ENCODE results near the gene RASA4B.
"Not testable (repeated sequence)": the region's sequence is repeated elsewhere in the genome, so short reads cannot be mapped to it uniquely, and the experiment has no call there.

The RASA4B gene

DNA sequence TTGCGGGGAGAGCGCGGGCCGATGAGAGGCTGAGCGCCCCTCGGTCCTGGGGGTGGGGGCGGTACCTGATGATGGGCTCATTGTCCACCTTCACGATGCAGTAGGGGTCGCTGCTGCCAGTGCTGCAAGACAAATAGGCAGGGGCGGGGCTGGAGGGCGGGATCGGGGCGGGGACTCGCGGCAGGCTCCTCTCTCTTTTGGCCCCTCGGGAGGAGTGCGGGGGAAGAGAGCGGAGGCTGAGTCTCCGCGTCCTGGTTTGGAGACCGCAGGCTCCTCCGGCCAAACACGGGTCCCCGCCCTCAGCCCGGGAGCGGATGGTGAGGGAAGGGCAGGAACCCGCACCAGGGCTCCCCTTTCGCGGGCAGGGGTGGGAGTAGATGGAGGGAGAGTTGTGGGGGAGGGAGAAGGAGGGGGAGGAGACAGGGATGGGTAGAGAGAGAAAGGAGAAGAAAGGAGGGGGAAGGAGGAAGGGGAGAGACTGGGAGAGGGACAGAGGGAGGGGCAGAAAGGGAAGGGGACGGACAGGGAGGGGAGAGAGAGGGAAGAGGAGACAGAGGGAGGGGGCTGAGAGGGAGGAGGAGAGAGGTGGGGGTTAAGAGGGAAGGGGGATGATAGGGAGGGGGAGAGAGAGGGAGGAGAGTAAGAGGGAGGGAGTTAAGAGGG lies 5.6 kb downstream of the RASA4B start:
- not testable (repeated sequence) for H3K27me3 ChIP-seq (ENCODE audit: control insufficient read depth, insufficient read depth, low read length, poor library complexity, severe bottlenecking); H3K27ac ChIP-seq (ENCODE audit: insufficient read depth, low read depth, low read length, poor library complexity, severe bottlenecking); H3K36me3 ChIP-seq (ENCODE audit: control insufficient read depth, insufficient read depth, low read length); H3K4me1 ChIP-seq (ENCODE audit: control insufficient read depth, insufficient read depth, low read length); H3K9me3 ChIP-seq (ENCODE audit: control insufficient read depth, low read length); H3K4me3 ChIP-seq (ENCODE audit: insufficient read depth, low read depth, low read length)
- no CpG with 5 or more reads among the region's 30 CpGs for WGBS, 2 experiments

DNA sequence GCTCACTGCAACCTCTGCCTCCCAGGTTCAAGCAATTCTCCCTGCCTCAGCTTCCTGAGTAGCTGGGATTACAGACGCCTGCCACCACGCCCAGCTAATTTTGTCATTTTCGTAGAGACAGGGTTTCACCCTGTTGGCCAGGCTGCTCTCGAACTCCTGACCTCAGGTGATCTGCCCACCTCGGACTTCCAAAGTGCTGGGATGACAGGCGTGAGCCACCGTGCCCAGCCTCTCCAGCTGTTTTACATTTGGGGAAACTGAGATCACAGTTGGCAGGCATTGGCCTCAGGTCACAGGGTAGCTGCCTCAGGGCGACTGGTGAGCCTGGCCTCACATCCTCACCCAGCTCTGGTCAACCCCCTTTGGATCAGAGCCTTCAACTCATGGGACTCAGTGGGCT lies 7.0 kb downstream of the RASA4B start:
- not testable (repeated sequence) for H3K4me1 ChIP-seq (ENCODE audit: control insufficient read depth, insufficient read depth, low read length); H3K27ac ChIP-seq (ENCODE audit: insufficient read depth, low read depth, low read length, poor library complexity, severe bottlenecking)
- WGBS, 2 experiments = 78 to 96% methylated on average over 4 to 5 of the region's 8 CpGs

DNA sequence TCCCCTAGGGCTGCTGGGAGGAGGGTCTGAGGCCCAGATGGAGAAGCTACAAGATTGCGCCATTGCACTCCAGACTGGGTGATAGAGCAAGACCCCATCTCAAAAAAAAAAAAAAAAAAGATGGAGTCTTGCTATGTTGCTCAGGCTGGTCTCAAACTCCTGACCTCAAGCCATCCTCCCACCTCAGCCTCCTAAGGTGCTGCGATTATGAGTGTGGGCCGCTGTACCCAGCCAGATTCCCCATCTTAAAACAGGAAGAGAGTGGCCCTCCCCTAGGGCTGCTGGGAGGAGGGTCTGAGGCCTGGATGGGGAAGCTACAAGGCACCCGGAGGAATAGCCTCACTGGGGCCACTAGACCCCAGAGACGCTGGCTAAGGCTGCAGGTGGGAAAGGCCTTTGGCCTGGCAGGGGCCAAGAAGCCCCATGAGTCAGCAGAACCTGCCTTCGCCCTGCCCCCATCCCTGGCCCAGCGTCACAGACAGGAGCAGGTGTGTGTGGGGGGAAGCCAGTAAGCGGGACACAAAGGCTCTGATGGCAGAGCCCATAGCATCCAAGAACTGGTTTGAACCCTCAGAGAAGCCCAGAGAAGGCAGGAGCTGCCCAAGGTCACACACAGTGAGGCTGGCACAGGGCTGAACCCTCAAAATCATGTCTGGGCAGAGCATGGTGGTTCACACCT lies 10.0 kb downstream of the RASA4B start:
- H3K36me3 ChIP-seq (ENCODE audit: control insufficient read depth, insufficient read depth, low read length); H3K27me3 ChIP-seq (ENCODE audit: control insufficient read depth, insufficient read depth, low read length, poor library complexity, severe bottlenecking); H3K27ac ChIP-seq (ENCODE audit: insufficient read depth, low read depth, low read length, poor library complexity, severe bottlenecking); H3K4me3 ChIP-seq (ENCODE audit: insufficient read depth, low read depth, low read length); H3K4me1 ChIP-seq (ENCODE audit: control insufficient read depth, insufficient read depth, low read length); H3K9me3 ChIP-seq (ENCODE audit: control insufficient read depth, low read length): not testable (repeated sequence)
- WGBS, 2 experiments = 87% methylated on average over 2 of the region's 8 CpGs; no CpG with 5 or more reads in 1 of the 2 experiments

More for the DNA sequence above, 7.0 kb downstream of the RASA4B start:
- H3K9me3 ChIP-seq (ENCODE audit: control insufficient read depth, low read length); H3K36me3 ChIP-seq (ENCODE audit: control insufficient read depth, insufficient read depth, low read length); H3K27me3 ChIP-seq (ENCODE audit: control insufficient read depth, insufficient read depth, low read length, poor library complexity, severe bottlenecking); H3K4me3 ChIP-seq (ENCODE audit: insufficient read depth, low read depth, low read length): not testable (repeated sequence)

DNA sequence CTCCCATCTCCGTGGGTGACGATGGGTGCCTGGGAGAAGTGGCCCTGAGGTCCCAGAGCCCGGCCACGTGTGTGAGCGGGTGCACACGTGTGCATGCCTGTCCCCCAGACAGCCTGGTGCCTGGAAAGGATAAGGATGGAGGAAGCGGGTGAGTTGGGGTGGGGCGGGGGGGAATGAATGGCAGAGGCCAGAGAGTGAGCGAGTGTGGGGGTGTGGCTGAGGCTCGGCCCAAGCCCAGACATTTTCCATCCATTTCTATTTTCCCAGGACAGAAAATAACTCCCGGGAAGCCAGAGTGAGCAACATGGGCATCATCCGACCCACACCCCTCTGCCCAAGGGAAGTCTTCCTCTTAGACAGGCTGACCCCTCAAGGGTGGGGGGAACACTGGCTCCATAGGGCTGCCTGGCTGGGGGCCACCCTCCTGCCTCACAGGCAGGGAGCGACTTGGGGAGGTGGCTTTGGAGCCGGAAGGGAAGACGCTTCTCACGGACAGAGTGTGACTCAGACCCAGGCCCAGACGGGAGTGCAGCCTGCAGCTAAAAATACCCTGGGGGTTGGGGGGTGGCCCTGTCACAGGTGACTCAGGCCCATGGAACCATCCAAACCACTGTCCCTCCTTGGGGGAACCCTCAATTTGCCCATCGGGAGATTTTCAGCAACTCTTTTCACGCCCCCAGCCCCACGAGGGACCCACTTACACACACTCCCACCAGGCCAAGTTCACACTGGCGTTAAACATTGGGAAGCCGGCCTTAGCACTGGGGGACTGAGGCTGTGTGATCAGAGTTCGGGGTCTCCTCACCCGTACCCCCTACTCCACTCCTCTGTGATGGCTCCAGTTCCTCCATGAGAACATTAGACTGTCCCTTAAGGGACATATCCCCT lies 12.0 kb downstream of the RASA4B start:
- H3K27me3 ChIP-seq (ENCODE audit: control insufficient read depth, insufficient read depth, low read length, poor library complexity, severe bottlenecking); H3K4me3 ChIP-seq (ENCODE audit: insufficient read depth, low read depth, low read length); H3K27ac ChIP-seq (ENCODE audit: insufficient read depth, low read depth, low read length, poor library complexity, severe bottlenecking); H3K36me3 ChIP-seq (ENCODE audit: control insufficient read depth, insufficient read depth, low read length); H3K4me1 ChIP-seq (ENCODE audit: control insufficient read depth, insufficient read depth, low read length); H3K9me3 ChIP-seq (ENCODE audit: control insufficient read depth, low read length): not testable (repeated sequence)
- 88 to 90% methylated on average over 3 of the region's 24 CpGs for WGBS, 2 experiments

DNA sequence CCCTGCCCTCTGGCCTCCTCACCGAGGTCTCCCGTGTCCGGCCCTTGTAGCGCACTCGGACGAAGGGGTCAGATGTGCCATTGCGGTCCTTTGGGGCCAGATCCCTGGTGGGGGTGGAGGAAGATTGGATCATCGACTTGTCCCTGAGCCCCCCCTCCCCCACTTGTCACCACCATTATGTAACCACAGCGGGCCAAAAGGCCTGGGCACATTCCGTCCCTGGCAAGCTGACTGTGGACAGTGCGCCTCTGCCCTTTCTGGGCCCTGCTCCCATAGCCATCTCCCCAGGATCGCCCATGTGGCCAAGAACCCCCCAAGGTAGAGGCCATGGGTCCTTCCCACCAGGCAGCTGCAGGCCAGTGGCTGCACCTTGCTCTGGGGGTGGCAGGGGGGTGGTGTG lies 14.4 kb downstream of the RASA4B start:
- not testable (repeated sequence) for H3K36me3 ChIP-seq (ENCODE audit: control insufficient read depth, insufficient read depth, low read length); H3K4me1 ChIP-seq (ENCODE audit: control insufficient read depth, insufficient read depth, low read length); H3K27me3 ChIP-seq (ENCODE audit: control insufficient read depth, insufficient read depth, low read length, poor library complexity, severe bottlenecking); H3K4me3 ChIP-seq (ENCODE audit: insufficient read depth, low read depth, low read length); H3K27ac ChIP-seq (ENCODE audit: insufficient read depth, low read depth, low read length, poor library complexity, severe bottlenecking); H3K9me3 ChIP-seq (ENCODE audit: control insufficient read depth, low read length)
- WGBS, 2 experiments = no CpG with 5 or more reads among the region's 12 CpGs

DNA sequence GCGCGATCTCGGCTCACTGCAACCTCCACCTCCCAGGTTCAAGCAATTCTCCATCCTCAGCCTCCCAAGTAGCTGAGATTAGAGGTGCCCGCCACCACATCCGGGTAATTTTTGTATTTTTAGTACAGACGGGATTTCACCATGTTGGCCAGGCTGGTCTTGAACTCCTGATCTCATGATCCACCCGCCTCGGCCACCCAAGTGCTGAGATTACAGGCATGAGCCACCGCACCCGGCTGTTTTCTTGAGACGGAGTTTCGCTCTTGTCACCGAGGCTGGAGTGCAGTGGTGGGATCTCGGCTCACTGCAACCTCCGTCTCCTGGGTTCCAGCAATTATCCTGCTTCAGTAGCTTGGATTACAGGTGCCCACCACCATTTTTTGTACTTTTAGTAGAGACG lies 19.3 kb downstream of the RASA4B start:
- not testable (repeated sequence) for H3K4me3 ChIP-seq (ENCODE audit: insufficient read depth, low read depth, low read length); H3K27ac ChIP-seq (ENCODE audit: insufficient read depth, low read depth, low read length, poor library complexity, severe bottlenecking); H3K4me1 ChIP-seq (ENCODE audit: control insufficient read depth, insufficient read depth, low read length); H3K27me3 ChIP-seq (ENCODE audit: control insufficient read depth, insufficient read depth, low read length, poor library complexity, severe bottlenecking); H3K36me3 ChIP-seq (ENCODE audit: control insufficient read depth, insufficient read depth, low read length); H3K9me3 ChIP-seq (ENCODE audit: control insufficient read depth, low read length)
- 95 to 96% methylated on average over 5 to 6 of the region's 16 CpGs for WGBS, 2 experiments

DNA sequence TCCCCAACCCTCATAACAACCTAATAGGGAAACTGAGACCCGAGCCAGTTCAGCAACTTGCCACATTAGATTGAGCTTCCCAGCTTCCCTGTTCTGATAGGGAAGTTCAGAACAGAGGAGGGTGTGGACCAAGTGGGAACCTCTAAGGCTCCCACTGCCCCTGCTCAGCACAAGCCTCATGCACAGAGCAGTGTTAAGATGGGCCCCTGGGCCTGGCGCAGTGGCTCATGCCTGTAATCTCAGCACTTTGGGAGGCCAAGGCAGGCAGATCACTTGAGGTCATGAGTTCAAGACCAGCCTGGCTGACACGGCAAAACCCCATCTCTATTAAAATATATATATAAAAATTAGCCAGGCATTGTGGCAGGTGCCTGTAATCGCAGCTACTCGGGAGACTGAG lies 20.3 kb downstream of the RASA4B start:
- H3K27ac ChIP-seq (ENCODE audit: insufficient read depth, low read depth, low read length, poor library complexity, severe bottlenecking); H3K4me3 ChIP-seq (ENCODE audit: insufficient read depth, low read depth, low read length); H3K9me3 ChIP-seq (ENCODE audit: control insufficient read depth, low read length); H3K27me3 ChIP-seq (ENCODE audit: control insufficient read depth, insufficient read depth, low read length, poor library complexity, severe bottlenecking); H3K4me1 ChIP-seq (ENCODE audit: control insufficient read depth, insufficient read depth, low read length); H3K36me3 ChIP-seq (ENCODE audit: control insufficient read depth, insufficient read depth, low read length): not testable (repeated sequence)
- WGBS, 2 experiments = 67 to 71% methylated on average over 1 of the region's 5 CpGs

DNA sequence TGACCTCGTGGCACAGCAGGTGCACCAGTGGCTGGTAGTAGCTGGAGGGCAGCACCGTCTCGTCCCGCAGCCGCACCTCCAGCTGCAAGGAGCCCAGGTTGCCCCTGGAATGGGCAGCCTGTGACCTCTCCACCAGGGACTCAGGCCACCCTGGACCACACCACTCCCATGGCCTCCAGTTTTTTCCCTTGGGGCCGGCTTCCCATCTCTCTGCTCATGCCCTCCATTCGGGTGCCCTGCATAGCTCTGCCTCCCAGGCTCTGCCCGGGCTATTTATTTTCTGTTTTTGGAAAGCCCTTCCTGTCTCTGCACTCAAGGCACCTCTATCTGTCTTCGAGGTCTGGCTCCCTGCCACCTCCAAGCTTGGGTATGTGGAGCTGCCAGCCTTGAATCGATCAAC lies 20.7 kb downstream of the RASA4B start:
- H3K36me3 ChIP-seq (ENCODE audit: control insufficient read depth, insufficient read depth, low read length); H3K27me3 ChIP-seq (ENCODE audit: control insufficient read depth, insufficient read depth, low read length, poor library complexity, severe bottlenecking); H3K9me3 ChIP-seq (ENCODE audit: control insufficient read depth, low read length); H3K4me1 ChIP-seq (ENCODE audit: control insufficient read depth, insufficient read depth, low read length); H3K27ac ChIP-seq (ENCODE audit: insufficient read depth, low read depth, low read length, poor library complexity, severe bottlenecking); H3K4me3 ChIP-seq (ENCODE audit: insufficient read depth, low read depth, low read length): not testable (repeated sequence)
- WGBS, 2 experiments = 88 to 90% methylated on average over 2 of the region's 10 CpGs

DNA sequence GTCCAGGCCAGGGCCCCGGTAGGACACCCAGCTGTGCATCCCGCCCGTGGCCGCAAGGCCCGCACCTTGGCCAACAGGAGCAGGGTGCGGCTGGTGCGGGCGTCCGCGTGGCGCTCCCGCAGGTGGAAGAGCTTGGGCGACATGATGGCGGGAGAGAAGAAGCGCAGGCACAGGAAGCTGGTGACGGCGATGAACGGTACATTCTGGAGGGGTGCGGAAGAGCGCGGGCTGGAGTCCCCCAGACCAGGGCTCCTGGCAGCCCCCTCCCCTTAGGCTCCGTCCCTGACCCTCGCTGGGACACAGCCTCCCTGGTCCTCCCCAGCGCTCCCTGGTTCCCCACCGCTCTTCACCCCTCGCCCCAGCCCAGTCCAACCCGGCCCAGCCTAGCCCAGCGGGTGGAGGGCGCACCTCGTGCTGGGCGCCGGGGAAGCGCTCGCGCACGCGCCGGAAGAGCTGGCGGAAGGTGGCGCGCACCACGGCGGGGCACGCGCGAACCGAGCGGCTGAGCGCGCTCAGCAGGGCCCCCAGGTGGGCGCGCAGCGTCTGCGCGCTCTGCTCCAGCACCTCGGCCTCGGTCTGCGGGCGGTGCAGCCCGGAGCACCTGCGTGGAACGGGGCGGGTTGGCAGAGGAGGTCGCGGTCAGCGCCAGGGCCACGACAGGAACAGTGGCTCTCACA lies 23.0 kb downstream of the RASA4B start:
- H3K4me3 ChIP-seq (ENCODE audit: insufficient read depth, low read depth, low read length); H3K36me3 ChIP-seq (ENCODE audit: control insufficient read depth, insufficient read depth, low read length); H3K27ac ChIP-seq (ENCODE audit: insufficient read depth, low read depth, low read length, poor library complexity, severe bottlenecking); H3K9me3 ChIP-seq (ENCODE audit: control insufficient read depth, low read length); H3K4me1 ChIP-seq (ENCODE audit: control insufficient read depth, insufficient read depth, low read length); H3K27me3 ChIP-seq (ENCODE audit: control insufficient read depth, insufficient read depth, low read length, poor library complexity, severe bottlenecking): not testable (repeated sequence)
- WGBS, 2 experiments = no CpG with 5 or more reads among the region's 67 CpGs

DNA sequence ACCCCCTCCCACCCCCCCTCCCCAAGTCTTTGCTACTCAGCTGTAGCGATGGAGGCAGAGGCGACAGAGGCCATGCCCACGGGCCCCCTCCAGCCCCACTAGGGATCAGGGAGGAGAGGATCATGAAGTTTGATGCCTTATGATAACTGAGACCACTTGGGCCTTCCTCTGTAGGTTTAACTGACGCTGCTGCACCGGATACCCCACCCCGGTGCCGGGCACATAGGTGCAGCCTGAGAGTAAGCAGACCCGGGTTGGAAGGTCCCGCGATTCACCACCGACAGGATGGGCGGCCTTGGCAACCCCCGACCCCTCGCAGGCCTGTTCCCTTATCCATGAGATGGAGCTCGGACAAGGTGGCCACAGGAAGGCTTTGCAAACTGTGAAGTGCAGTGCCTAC lies 23.6 kb downstream of the RASA4B start:
- 43 to 58% methylated on average over 2 to 4 of the region's 15 CpGs for whole genome bisulfite sequencing, 2 experiments
- not testable (repeated sequence) for H3K9me3 ChIP-seq (ENCODE audit: control insufficient read depth, low read length); H3K36me3 ChIP-seq (ENCODE audit: control insufficient read depth, insufficient read depth, low read length); H3K4me1 ChIP-seq (ENCODE audit: control insufficient read depth, insufficient read depth, low read length); H3K4me3 ChIP-seq (ENCODE audit: insufficient read depth, low read depth, low read length); H3K27ac ChIP-seq (ENCODE audit: insufficient read depth, low read depth, low read length, poor library complexity, severe bottlenecking); H3K27me3 ChIP-seq (ENCODE audit: control insufficient read depth, insufficient read depth, low read length, poor library complexity, severe bottlenecking)
